Endothelial cell of umbilical vein (primary cell): Measurements from ENCODE around the gene HTT. TPM values are rescaled to one million over a fixed set of nuclear protein-coding genes. Genes with fewer than 3 reads are reported as not detected.

Experiments
- BruUV-seq: library from RNA; stranded (reverse); fragments of 400-500 nt; replicated peaks from 2 replicates; lab custom pipeline; 2021; lab: Mats Ljungman, UMichigan
- CTCF ChIA-PET: fragments of 300-600, 350-600 bp; sonication (Branson Sonifier 250); formaldehyde crosslinking; loops from one replicate; lab custom pipeline; 2021; ENCODE audit warnings: antibody characterized with exemption, inconsistent platforms; lab: Charles Lee
- POLR2A ChIA-PET: fragments of 300-600, 350-600 bp; sonication (Branson Sonifier 250); formaldehyde crosslinking; loops from one replicate; lab custom pipeline; 2021; ENCODE audit warnings: antibody characterized with exemption, inconsistent platforms; lab: Charles Lee
- DNase-seq: peaks from one replicate; pipeline ENCODE4 v3.0.0-alpha.2; 2011; ENCODE audit warnings: low read depth, low spot score
- FAIRE-seq: peaks from 2 replicates; lab custom pipeline; 2011; peaks lifted over from hg19 to GRCh38; lab: Jason Lieb, UNC
- H2AFZ ChIP-seq: 2 replicates; pipeline ENCODE4 v1.6.0; 2012; ENCODE audit warnings: low read depth, low read length, control low read depth, inconsistent platforms
- H3K27ac ChIP-seq: 2 replicates; pipeline ENCODE4 v1.5.1; 2011; ENCODE audit warnings: low read depth, mild to moderate bottlenecking, control low read depth, low read length, moderate library complexity; ENCODE audit not compliant: insufficient read depth
- H3K27me3 ChIP-seq, 2 experiments: 2 replicates each; pipeline versions ENCODE4 v1.6.0 to v1.6.1; 2011; ENCODE audit warnings: low read length in 2 of 2, mixed read lengths in 1 of 2; ENCODE audit not compliant: control insufficient read depth in 2 of 2, insufficient read depth in 2 of 2
- H3K36me3 ChIP-seq, 2 experiments: 2 replicates in 1 of 2; 3 replicates in 1 of 2; pipeline ENCODE4 v1.5.1; 2011; ENCODE audit warnings: low read length in 2 of 2, mild to moderate bottlenecking in 1 of 2, moderate library complexity in 1 of 2; ENCODE audit not compliant: control insufficient read depth in 2 of 2, insufficient read depth in 2 of 2; ENCODE audit errors: extremely low read depth in 1 of 2
- H3K4me1 ChIP-seq: 3 replicates; pipeline ENCODE4 v1.5.1; 2011; ENCODE audit warnings: mild to moderate bottlenecking, low read length; ENCODE audit not compliant: control insufficient read depth, insufficient read depth; ENCODE audit errors: extremely low read depth
- H3K4me2 ChIP-seq: 2 replicates; pipeline ENCODE4 v1.6.1; 2011; ENCODE audit warnings: low read length, control low read depth, mixed read lengths; ENCODE audit not compliant: insufficient read depth
- H3K4me3 ChIP-seq, 3 experiments: fragments of 200-600 bp in 1 of 3; sonication (generic), shearing (Covaris generic) in 1 of 3; replicated peaks in 1 of 3; 2 replicates each; pipeline ENCODE4 v1.5.1; 2011 to 2016; ENCODE audit warnings: control low read depth in 3 of 3, low read length in 3 of 3, mild to moderate bottlenecking in 2 of 3, inconsistent platforms in 1 of 3, low read depth in 1 of 3, moderate library complexity in 1 of 3; ENCODE audit not compliant: insufficient read depth in 1 of 3
- H3K79me2 ChIP-seq: 2 replicates; pipeline ENCODE4 v1.6.0; 2012; ENCODE audit warnings: low read length, inconsistent platforms; ENCODE audit not compliant: control insufficient read depth, insufficient read depth
- H3K9ac ChIP-seq: replicated peaks from 2 replicates; pipeline ENCODE3; 2011; ENCODE audit warnings: low read length, control low read depth; ENCODE audit not compliant: insufficient read depth; ENCODE audit errors: extremely low read depth
- H3K9me1 ChIP-seq: replicated peaks from 3 replicates; pipeline ENCODE4 v1.6.0; 2011; ENCODE audit warnings: mild to moderate bottlenecking, low read length; ENCODE audit not compliant: control insufficient read depth, insufficient read depth; ENCODE audit errors: extremely low read depth
- H3K9me3 ChIP-seq: replicated peaks from 2 replicates; pipeline ENCODE4 v1.5.1; 2012; ENCODE audit warnings: low read length, inconsistent platforms; ENCODE audit not compliant: control insufficient read depth, insufficient read depth
- H4K20me1 ChIP-seq: replicated peaks from 2 replicates; pipeline ENCODE3; 2011; ENCODE audit warnings: mild to moderate bottlenecking, low read length; ENCODE audit not compliant: control insufficient read depth, insufficient read depth; ENCODE audit errors: extremely low read depth
- CTCF ChIP-seq, 2 donors: IDR thresholded peaks; 1 replicate in 1 of 2; 2 replicates in 1 of 2; pipeline ENCODE4 v1.5.1; 2011; ENCODE audit warnings: low read length in 2 of 2, mild to moderate bottlenecking in 2 of 2, moderate library complexity in 2 of 2, control low read depth in 1 of 2, inconsistent platforms in 1 of 2, low read depth in 1 of 2; ENCODE audit not compliant: insufficient read depth in 1 of 2; ENCODE audit errors: extremely low read depth in 1 of 2
- EZH2 ChIP-seq: IDR thresholded peaks from 2 replicates; pipeline ENCODE4 v1.6.1; 2012; ENCODE audit warnings: borderline replicate concordance, low read depth, mild to moderate bottlenecking, moderate library complexity, low read length, inconsistent platforms; ENCODE audit not compliant: severe bottlenecking
- FOS ChIP-seq: IDR thresholded peaks from 2 replicates; pipeline ENCODE4 v1.6.1; 2011; ENCODE audit warnings: mild to moderate bottlenecking, low read length, moderate library complexity, borderline replicate concordance; ENCODE audit not compliant: insufficient read depth
- GATA2 ChIP-seq: IDR thresholded peaks from 2 replicates; pipeline ENCODE4 v1.7.0; 2011; ENCODE audit warnings: low read depth, mild to moderate bottlenecking, moderate library complexity, mixed read lengths, low read length; ENCODE audit not compliant: insufficient read length, insufficient read depth
- JUN ChIP-seq: IDR thresholded peaks from 2 replicates; pipeline ENCODE4 v1.6.1; 2011; ENCODE audit warnings: borderline replicate concordance, low read depth; ENCODE audit not compliant: insufficient read length, insufficient read depth
- MAX ChIP-seq: IDR thresholded peaks from 2 replicates; pipeline ENCODE4 v1.6.1; 2011; ENCODE audit not compliant: insufficient read depth, insufficient read length
- MYC ChIP-seq: IDR thresholded peaks from one replicate; pipeline ENCODE4 v1.6.1; 2011; ENCODE audit warnings: mild to moderate bottlenecking, low read depth, low read length
- POLR2A ChIP-seq: IDR thresholded peaks from 2 replicates; pipeline ENCODE4 v1.6.1; 2012; ENCODE audit warnings: low read depth, mild to moderate bottlenecking, control low read depth, low read length
- POLR2AphosphoS5 ChIP-seq: IDR thresholded peaks from 2 replicates; pipeline ENCODE4 v1.6.1; 2012; ENCODE audit warnings: low read depth, mild to moderate bottlenecking, control low read depth, low read length, moderate library complexity; ENCODE audit not compliant: insufficient read depth
- dilution Hi-C: fragments of 300-500 bp; cut with MboI; formaldehyde crosslinking; loops from one replicate; pipeline ENCODE4 v1.15.0; 2019; ENCODE audit warnings: low sequenced_read_pairs; ENCODE audit not compliant: extremely low pct_ligation_motif_present
- intact Hi-C: fragments of 100-400 bp; cut with micrococcal nuclease; formaldehyde crosslinking; loops from one replicate; pipeline ENCODE4 v1.10.0; 2022
- polyA plus RNA-seq, 4 experiments: library from polyadenylated mRNA; depleted of rRNA in 3 of 4; stranded (reverse) in 3 of 4; unstranded in 1 of 4; fragments of >200 nt; gene quantifications; 2 replicates each; pipeline versions ENCODE4 v1.2.1 to v1.2.3, GENCODE V29; 2011 to 2012; ENCODE audit warnings: missing spikeins in 1 of 4
- total RNA-seq: library from RNA; stranded (reverse); gene quantifications from 2 replicates; pipeline ENCODE4 v1.2.3, GENCODE V29; 2021

Gene HTT
- total and polyA plus RNA-seq, 2 donors (not counting 3 experiments of a cell fraction or from before 2014, with no cell fraction given): 15.7 to 61.2 TPM

GRCh38 chr4:3075652-3075981 is 1.1 kb downstream of the HTT start:
- H3K9ac ChIP-seq: peak overlapping the region; percentile 92
- FAIRE-seq (peak; percentile 24), DNase-seq (no peak)
- peaks cover 42% of the 10 kb centered on the region for H3K79me2 ChIP-seq
- H3K4me3 ChIP-seq: peak overlapping the region; percentile 46 to 79 (median 55)
- CTCF ChIA-PET: interaction anchor here (1.5 kb wide), 1 partner anchor 61 kb away, joined by 3 read pairs; no protein-coding TSS in a partner anchor
- no peaks in the 10 kb centered on the region for H3K36me3 ChIP-seq
- no peaks in the 10 kb centered on the region for H3K9me3 ChIP-seq
- H3K27ac ChIP-seq: peak overlapping the region; percentile 78
- H3K27me3 ChIP-seq: no peaks in the 10 kb centered on the region
- peak overlapping the region; percentile 62 for H2AFZ ChIP-seq
- H3K9me1 ChIP-seq: no peaks in the 10 kb centered on the region
- no TSS peak for BruUV-seq
- TF ChIP-seq JUN: no peak
- no peak for TF ChIP-seq POLR2A
- TF ChIP-seq EZH2: no peak
- dilution Hi-C loops (no loop called here), intact Hi-C loops (loop anchor here (1.0 kb wide), 1 partner anchor 28 kb away; no protein-coding TSS in a partner anchor)
- H4K20me1 ChIP-seq: peaks cover 5% of the 10 kb centered on the region
- POLR2A ChIA-PET: no interaction called here
- peaks cover 13% of the 10 kb centered on the region for H3K4me1 ChIP-seq
- H3K4me2 ChIP-seq: peak overlapping the region; percentile 100

- peaks cover 9% of the 10 kb centered on the region for H4K20me1 ChIP-seq
- FAIRE-seq: no peak
- H3K9me1 ChIP-seq: no peaks in the 10 kb centered on the region
- dilution Hi-C loops (no loop called here), intact Hi-C loops (no loop called here)
- DNase-seq: no peak
- TF ChIP-seq POLR2A: no peak
- TF ChIP-seq MYC: no peak
- TF ChIP-seq JUN: no peak
- TF ChIP-seq FOS: no peak
- TF ChIP-seq EZH2: no peak
- TF ChIP-seq GATA2: no peak
- no peak for TF ChIP-seq CTCF (IDR thresholded peaks at IDR 0.05; ENCODE audit: extremely low read depth in 1 of 2, insufficient read depth in 1 of 2, low read depth in 1 of 2, low read length in 2 of 2)
- TF ChIP-seq POLR2AphosphoS5: no peak
- no peak for TF ChIP-seq MAX
- no peak overlapping the region for H3K9ac ChIP-seq
- POLR2A ChIA-PET: no interaction called here
- H3K36me3 ChIP-seq: no peaks in the 10 kb centered on the region
- H3K9me3 ChIP-seq: no peaks in the 10 kb centered on the region
- no peak overlapping the region for H3K4me3 ChIP-seq
- no peak overlapping the region for H3K27ac ChIP-seq
- no peak overlapping the region for H3K4me2 ChIP-seq
- H3K79me2 ChIP-seq: peaks cover 56% of the 10 kb centered on the region
- H3K27me3 ChIP-seq: no peaks in the 10 kb centered on the region
- CTCF ChIA-PET: no interaction called here
- no TSS peak for BruUV-seq
- peaks cover 13% of the 10 kb centered on the region for H3K4me1 ChIP-seq
- H2AFZ ChIP-seq: no peak overlapping the region
These were observed 3.3 kb downstream of the HTT start for GRCh38 chr4:3077796-3078195.
